Thymus (tissue), 11 donors: ENCODE measurements around the gene DPP10. TPM values are rescaled to one million over a fixed set of nuclear protein-coding genes. Genes with fewer than 3 reads are reported as not detected.

ENCODE experiments used
- DNase-seq, 9 donors: peaks; one replicate each; pipeline ENCODE4 v3.0.0-alpha.2; 2013; ENCODE audit warnings: low spot score in 9 of 9, low read depth in 6 of 9, missing footprints in 1 of 9
- H3K27ac ChIP-seq, 2 donors: one replicate each; pipeline ENCODE4 v1.5.1; 2013; ENCODE audit warnings: control low read depth in 1 of 2, low read depth in 1 of 2, low read length in 1 of 2, mild to moderate bottlenecking in 1 of 2, moderate library complexity in 1 of 2
- H3K27me3 ChIP-seq, 2 donors: one replicate each; pipeline ENCODE4 v1.5.1; 2013; ENCODE audit warnings: low read length in 1 of 2; ENCODE audit not compliant: control insufficient read depth in 2 of 2, insufficient read depth in 1 of 2
- H3K36me3 ChIP-seq, 2 donors: one replicate each; pipeline ENCODE4 v1.5.1; 2013; ENCODE audit warnings: low read length in 1 of 2, mild to moderate bottlenecking in 1 of 2, moderate library complexity in 1 of 2; ENCODE audit not compliant: control insufficient read depth in 2 of 2, insufficient read depth in 2 of 2
- H3K4me1 ChIP-seq, 2 donors: one replicate each; pipeline ENCODE4 v1.5.1; 2013; ENCODE audit warnings: low read length in 2 of 2; ENCODE audit not compliant: control insufficient read depth in 2 of 2, insufficient read depth in 2 of 2
- H3K4me3 ChIP-seq, 2 donors: one replicate each; pipeline ENCODE4 v1.5.1; 2013; ENCODE audit warnings: low read length in 2 of 2, control low read depth in 1 of 2, mild to moderate bottlenecking in 1 of 2
- H3K9me3 ChIP-seq, 2 donors: one replicate each; pipeline ENCODE4 v1.5.1; 2013; ENCODE audit warnings: low read length in 1 of 2, mild to moderate bottlenecking in 1 of 2; ENCODE audit not compliant: control insufficient read depth in 2 of 2, insufficient read depth in 1 of 2
- WGBS: extraction: QIAGEN DNeasy Blood & Tissue Kit; methylation state at CpG from one replicate; pipeline ENCODE4 v1.1.7; 2013; 5-methylcytosine and 5-hydroxymethylcytosine counted together
- polyA plus RNA-seq: library from polyadenylated mRNA; stranded (reverse); fragments of 200-250 nt; gene quantifications from one replicate; pipeline ENCODE4 v1.2.3, GENCODE V29; 2013
- total RNA-seq: library from RNA; stranded (reverse); fragments of 120-200 nt; gene quantifications from one replicate; pipeline ENCODE4 v1.2.4, GENCODE V29; 2013
- donor health status: healthy.

Gene DPP10
- total and polyA plus RNA-seq, 2 donors = 0.02 to 0.14 TPM

- no peak overlapping the region for H3K4me3 ChIP-seq
- no peak for DNase-seq
- H3K36me3 ChIP-seq = no peaks in the 10 kb centered on the region
- 96% methylated on average over 4 of the region's 4 CpGs for WGBS
- H3K9me3 ChIP-seq = no peaks in the 10 kb centered on the region
- no peaks in the 10 kb centered on the region for H3K4me1 ChIP-seq
- H3K27me3 ChIP-seq = no peaks in the 10 kb centered on the region
- no peak overlapping the region for H3K27ac ChIP-seq
Observed at GRCh38 chr2:115094441-115094840, 652.0 kb downstream of the DPP10 start.

- Histone ChIP-seq H3K9me3 (peaks cover 0 to 3% of the 10 kb centered on the region in 2 donors), H3K27ac (no peak overlapping the region), H3K4me1 (no peaks in the 10 kb centered on the region), H3K36me3 (no peaks in the 10 kb centered on the region), H3K4me3 (no peak overlapping the region), H3K27me3 (no peaks in the 10 kb centered on the region)
- DNase-seq = no peak
Observed at GRCh38 chr2:115105966-115106365, 663.5 kb downstream of the DPP10 start.

- Histone ChIP-seq H3K36me3 (no peaks in the 10 kb centered on the region), H3K27me3 (no peaks in the 10 kb centered on the region), H3K4me3 (no peak overlapping the region), H3K9me3 (no peaks in the 10 kb centered on the region), H3K4me1 (no peaks in the 10 kb centered on the region), H3K27ac (no peak overlapping the region)
- 82% methylated on average over 2 of the region's 2 CpGs for WGBS
- no peak for DNase-seq
Observed at GRCh38 chr2:115115135-115115534, 672.7 kb downstream of the DPP10 start.

GRCh38 chr2:115118306-115118705 is 675.9 kb downstream of the DPP10 start:
- H3K27ac ChIP-seq = no peak overlapping the region
- WGBS = 89% methylated on average over 2 of the region's 2 CpGs
- no peak for DNase-seq

GRCh38 chr2:115119086-115119485 is 676.6 kb downstream of the DPP10 start:
- no peaks in the 10 kb centered on the region for H3K4me1 ChIP-seq
- no peaks in the 10 kb centered on the region for H3K27me3 ChIP-seq
- H3K9me3 ChIP-seq = no peaks in the 10 kb centered on the region
- H3K36me3 ChIP-seq = no peaks in the 10 kb centered on the region
- H3K27ac ChIP-seq = no peak overlapping the region
- no peak overlapping the region for H3K4me3 ChIP-seq
- DNase-seq = no peak
- WGBS = 44% methylated on average over 1 of the region's 1 CpG

More at GRCh38 chr2:115118306-115118705, 675.9 kb downstream of the DPP10 start:
- no peaks in the 10 kb centered on the region for H3K9me3 ChIP-seq
- no peaks in the 10 kb centered on the region for H3K27me3 ChIP-seq
- no peaks in the 10 kb centered on the region for H3K36me3 ChIP-seq
- no peak overlapping the region for H3K4me3 ChIP-seq
- H3K4me1 ChIP-seq = no peaks in the 10 kb centered on the region

GRCh38 chr2:115122701-115123100 is 680.3 kb downstream of the DPP10 start:
- H3K27me3 ChIP-seq = no peaks in the 10 kb centered on the region
- WGBS = 90% methylated on average over 2 of the region's 2 CpGs
- no peaks in the 10 kb centered on the region for H3K36me3 ChIP-seq
- no peak for DNase-seq
- no peaks in the 10 kb centered on the region for H3K4me1 ChIP-seq
- H3K9me3 ChIP-seq = no peaks in the 10 kb centered on the region
- H3K27ac ChIP-seq = no peak overlapping the region
- no peak overlapping the region for H3K4me3 ChIP-seq

GRCh38 chr2:115124817-115125216 is 682.4 kb downstream of the DPP10 start:
- DNase-seq = no peak
- Histone ChIP-seq H3K27me3 (no peaks in the 10 kb centered on the region), H3K4me3 (no peak overlapping the region), H3K9me3 (no peaks in the 10 kb centered on the region), H3K27ac (no peak overlapping the region), H3K36me3 (no peaks in the 10 kb centered on the region), H3K4me1 (no peaks in the 10 kb centered on the region)
- 85% methylated on average over 1 of the region's 1 CpG for WGBS

- Histone ChIP-seq H3K4me3 (no peak overlapping the region), H3K27ac (no peak overlapping the region), H3K36me3 (no peaks in the 10 kb centered on the region), H3K27me3 (no peaks in the 10 kb centered on the region), H3K4me1 (no peaks in the 10 kb centered on the region), H3K9me3 (no peaks in the 10 kb centered on the region)
- DNase-seq = no peak
- WGBS = 87% methylated on average over 3 of the region's 3 CpGs
Observed at GRCh38 chr2:115129536-115129935, 687.1 kb downstream of the DPP10 start.

GRCh38 chr2:115160531-115161080 is 718.2 kb downstream of the DPP10 start:
- peaks cover 4 to 5% of the 10 kb centered on the region in 2 donors for H3K9me3 ChIP-seq
- no peaks in the 10 kb centered on the region for H3K36me3 ChIP-seq
- 49% methylated on average over 12 of the region's 12 CpGs for WGBS
- H3K27ac ChIP-seq = no peak overlapping the region
- peaks cover 31 to 35% of the 10 kb centered on the region in 2 donors for H3K27me3 ChIP-seq
- peaks cover 0 to 2% of the 10 kb centered on the region in 2 donors for H3K4me1 ChIP-seq
- H3K4me3 ChIP-seq = no peak overlapping the region
- no peak for DNase-seq
